Measurements from ENCODE around the gene SEPTIN8.

The SEPTIN8 gene

DNA sequence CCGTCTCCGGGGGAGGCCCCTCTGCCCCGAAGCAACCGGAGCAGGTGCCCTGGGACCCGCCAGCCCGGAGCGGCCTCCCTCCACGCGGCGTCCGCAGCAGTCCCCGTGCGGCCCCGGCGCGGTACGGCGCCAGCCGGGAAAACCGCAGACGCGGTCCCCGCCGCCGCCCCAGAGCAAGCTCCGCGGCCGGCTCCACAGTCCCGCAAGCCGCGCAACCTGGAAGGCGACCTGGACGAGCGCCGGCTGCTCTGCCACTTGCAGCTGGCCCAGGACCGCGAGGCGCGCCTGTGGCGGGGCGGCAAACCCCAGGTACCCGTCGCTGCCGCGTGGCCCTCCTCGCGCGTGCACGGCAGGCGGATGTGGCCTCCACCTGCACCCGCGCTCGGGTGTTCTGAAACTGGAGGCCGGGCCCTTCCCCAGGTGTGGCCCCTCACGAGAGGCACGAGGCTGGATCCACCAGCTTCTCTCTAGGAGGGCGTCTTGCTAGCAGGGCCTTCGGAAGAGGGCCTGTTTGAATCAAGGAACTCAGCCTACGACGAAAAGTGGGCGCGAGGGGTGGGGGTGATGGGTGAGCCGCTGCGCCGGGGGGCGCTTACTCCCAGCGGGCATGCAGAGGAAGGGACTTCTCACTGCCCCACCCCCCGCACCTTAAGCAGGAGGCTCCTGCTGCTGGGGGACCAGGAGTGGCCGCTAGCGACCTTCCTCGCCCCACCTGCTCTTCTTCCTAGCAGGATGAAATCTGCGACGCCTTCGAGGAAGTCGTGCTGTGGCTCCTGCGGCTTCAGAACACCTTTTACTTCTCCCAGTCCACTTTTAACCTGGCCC lies 29.2 kb downstream of the SEPTIN8 start:
- DNase-seq: peak; percentile 50 to 64

GRCh38 chr5:132746954-132747615 lies 30.0 kb downstream of the SEPTIN8 start, which contains the start of gene CCNI2:
CCNI2 (plus strand) TSS chr5:132747426; CDS start chr5:132747496, 70 bp downstream.
- DNase-seq: peak; percentile 63 to 73

GRCh38 chr5:132746592-132746953 lies 30.5 kb downstream of the SEPTIN8 start:
- no peak for DNase-seq

DNA sequence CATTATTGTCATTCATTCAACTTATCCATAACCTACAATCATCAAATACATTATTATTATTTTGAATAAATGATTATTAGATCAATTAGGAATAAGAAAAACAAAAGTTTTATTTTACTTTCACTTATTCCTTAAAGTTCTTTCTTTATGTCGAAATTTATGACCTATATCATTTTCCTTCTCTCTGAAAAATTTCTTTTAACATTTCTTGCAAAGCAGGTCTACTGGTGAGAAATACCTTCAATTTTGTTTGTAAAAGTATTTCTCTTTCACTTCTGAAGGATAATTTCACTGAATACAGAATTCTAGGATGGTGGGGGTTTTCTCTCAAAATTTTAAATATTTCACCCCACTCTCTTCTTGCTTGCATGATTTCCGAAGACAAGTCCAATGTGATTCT lies 32.4 kb downstream of the SEPTIN8 start:
- no peak for DNase-seq

DNA sequence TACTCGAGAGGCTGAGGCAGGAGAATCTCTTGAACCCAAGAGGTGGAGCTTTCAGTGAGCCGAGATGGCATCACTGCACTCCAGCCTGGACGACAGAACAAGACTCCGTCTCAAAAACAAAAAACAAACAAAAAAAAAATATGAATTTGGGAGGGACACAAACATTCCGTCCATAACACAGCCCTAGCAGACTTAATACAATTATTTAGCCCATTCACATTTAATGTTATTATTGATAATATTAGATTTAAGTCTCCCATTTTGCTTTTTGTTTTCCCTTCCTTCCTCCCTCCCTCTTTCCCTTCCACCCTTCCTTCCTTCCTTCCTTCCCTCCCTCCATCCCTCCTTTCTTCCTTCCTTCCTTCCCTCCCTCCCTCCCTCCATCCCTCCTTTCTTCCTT lies 34.4 kb downstream of the SEPTIN8 start:
- DNase-seq: no peak

DNA sequence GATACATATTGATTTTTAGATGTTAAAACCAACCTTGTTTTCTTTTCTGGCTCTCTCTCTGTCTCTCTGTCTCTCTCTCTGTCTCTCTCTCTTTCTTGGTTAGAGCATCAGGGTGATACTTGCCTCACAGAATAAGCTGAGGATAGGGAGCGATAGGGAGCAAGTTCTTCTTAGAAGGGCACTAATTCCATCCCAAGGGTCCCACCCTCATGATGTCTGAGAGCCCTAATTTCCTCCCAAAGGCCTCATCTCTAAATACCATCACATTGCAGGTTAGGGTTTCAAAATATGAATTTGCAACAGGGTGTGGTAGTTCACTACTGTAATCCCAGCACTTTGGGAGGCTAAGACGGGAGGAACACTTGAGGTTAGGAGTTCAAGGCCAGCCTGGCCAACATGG lies 34.9 kb downstream of the SEPTIN8 start:
- no peak for DNase-seq

DNA sequence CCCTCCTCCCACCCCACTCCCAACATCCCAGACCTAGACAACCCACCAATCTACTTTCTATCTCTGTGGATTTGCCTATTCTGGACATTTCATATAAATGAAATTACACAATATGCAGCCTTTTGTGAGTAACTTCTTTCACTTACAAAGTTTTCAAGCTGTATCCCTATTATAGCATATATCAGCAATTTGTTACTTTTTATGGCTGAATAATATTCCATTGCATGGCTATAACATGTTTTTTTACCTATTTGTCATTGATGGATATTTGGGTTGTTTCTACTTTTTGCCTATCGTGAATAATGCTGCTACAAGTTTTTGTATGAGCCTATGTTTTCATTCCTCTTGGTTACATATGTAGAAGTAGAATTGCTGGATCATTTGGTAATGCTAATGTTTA lies 37.8 kb downstream of the SEPTIN8 start:
- DNase-seq: no peak

DNA sequence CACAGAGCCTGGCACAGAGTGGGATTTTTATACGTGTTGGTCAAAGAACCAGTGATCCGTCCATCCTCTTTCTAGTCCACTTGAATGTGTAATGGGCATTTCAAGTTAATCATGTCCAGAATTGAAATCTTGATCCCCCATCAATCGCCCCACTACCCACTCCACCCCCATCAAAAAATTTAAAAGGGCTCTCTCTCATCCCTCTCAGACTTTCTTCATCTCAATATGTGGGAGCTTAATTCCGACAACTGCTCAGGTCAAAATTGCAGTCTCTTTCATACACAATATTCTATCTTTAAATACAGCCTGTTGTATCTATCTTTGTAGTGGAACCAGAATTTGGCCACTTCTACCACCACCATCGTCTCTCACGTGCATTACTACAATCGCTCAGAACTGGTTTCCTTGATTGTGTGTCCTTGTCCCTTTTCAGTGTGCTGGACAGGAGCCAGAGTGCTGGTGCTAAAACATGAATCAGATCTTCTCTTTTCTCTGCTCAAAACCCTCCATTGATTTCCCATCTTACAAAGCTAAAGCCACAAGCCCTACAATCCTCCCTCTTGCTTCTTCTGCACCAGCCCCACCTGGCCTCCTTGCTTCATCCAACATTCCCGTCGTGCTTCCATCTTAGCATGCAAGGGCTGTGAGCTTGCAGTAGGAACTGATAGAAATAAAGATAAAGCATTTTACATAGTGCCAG lies 38.9 kb downstream of the SEPTIN8 start:
- DNase-seq: no peak

DNA sequence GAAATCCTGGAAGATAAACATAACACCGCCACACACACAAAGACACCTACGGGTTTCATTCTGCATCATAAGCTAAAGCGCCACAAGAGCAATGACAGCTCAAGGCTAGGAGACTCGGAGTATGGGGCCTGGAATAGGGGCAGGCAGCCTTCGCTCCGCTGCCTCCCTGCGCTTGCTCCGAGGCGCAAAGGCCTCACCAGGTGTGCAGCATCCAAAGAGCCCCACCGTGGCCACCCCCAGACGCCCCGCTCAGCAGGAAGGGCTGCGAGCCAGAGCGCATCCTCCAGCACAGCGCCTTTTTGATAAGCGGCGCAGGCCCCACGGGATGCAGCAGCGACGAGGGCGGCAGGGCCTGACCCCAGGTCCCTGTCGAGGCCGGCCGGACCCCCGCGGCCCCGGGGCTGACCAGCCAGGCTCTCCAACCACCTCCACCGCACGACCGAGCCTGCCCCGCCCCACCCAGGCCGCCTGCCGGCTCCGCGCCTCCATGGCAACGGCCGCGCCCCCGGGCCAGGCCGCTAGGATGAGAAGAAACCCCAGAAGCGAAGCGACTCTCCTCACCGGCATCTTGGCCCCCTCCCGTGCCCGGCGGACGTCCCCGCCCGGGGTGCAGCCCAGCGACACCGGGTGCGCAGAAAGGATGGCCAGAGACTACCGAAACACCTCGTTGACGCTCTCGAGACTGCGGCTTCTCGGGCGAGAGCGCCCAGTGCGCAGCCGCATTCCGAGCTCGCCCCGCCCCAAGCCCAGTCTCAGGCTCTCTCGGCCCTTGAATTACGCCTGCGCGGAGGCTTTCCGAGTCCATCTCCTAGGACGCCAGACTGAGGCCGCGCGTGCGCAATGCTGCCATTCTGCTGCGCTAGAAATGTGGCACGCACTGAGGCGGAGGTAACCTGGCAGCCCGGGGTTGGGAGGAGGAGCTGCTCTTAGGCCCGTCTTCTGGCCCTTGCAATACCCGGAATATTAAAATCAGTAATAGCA lies 39.9 kb downstream of the SEPTIN8 start, which contains the start of gene KIF3A:
Gene KIF3A (minus strand): TSS at position 694 of the 981 bp plus-strand sequence. CDS start 127 bp downstream, at position 567.
- peak; percentile 99 for DNase-seq

- DNase-seq: no peak
Observed at GRCh38 chr5:132734687-132735086, 42.4 kb downstream of the SEPTIN8 start.

DNA sequence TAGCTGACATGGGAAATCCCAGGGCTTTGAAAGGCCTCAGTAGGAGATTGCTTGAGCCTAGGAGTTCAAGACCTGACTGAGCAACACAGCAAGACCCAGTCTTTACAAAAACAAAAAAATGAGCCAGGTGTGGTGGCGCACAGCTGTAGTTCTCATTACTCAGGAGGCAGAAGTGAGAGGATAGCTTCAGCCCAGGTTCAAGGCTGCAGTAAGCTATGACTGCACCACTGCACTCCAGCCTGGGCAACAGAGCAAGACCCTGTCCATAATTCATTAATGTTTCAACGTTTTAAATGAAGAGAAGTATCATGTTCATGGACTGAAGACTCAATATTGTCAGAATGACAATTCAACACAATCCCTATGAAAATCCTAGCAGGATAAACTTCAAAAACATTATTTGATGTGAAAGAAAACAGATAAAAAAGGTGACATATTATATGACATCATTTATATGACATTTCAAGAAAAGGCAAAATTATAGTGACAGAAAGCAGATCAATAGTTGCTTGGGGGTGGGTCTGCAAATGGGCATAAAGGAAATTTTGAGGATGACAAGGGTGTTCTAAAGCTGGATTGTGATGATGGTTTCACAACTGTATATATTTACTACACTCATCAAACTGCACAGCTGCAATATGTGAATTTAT lies 43.4 kb downstream of the SEPTIN8 start:
- DNase-seq: no peak

- no peak for DNase-seq
Observed at GRCh38 chr5:132729896-132730295, 47.1 kb downstream of the SEPTIN8 start.

- DNase-seq: no peak
Observed at GRCh38 chr5:132725745-132726144, 51.3 kb downstream of the SEPTIN8 start.

DNA sequence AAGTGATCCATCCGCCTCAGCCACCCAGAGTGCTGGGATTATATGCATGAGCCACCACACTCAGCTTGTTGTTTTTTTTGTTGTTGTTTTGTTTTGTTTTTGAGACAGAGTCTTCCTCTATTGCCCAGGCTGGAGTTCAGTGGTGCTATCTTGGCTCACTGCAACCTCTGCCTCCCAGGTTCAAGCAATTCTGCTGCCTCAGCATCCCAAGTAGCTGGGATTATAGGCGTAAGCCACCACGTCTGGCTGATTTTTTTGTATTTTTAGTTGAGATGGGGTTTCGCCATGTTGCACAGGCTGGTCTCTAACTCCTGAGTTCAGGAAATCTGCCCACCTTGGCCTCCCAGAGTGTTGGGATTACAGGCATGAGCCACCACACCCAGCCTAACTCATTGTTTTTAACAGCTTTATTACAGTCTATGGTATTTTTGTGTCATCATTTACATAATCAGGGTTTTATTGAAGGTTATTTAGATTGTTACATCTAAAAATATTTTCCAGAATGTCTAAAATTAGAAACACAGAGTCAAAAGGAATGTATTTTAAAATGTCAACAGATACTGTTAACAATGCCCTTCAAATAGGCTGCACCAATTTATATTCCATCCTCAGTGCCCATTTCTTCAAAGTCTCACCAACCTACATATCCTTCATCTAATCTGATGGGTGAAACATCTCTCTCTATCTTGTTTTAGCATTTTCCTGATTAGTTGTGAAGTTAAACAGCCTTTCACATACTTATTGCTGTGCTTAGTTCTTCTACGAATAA lies 58.3 kb downstream of the SEPTIN8 start:
- DNase-seq: no peak

DNA sequence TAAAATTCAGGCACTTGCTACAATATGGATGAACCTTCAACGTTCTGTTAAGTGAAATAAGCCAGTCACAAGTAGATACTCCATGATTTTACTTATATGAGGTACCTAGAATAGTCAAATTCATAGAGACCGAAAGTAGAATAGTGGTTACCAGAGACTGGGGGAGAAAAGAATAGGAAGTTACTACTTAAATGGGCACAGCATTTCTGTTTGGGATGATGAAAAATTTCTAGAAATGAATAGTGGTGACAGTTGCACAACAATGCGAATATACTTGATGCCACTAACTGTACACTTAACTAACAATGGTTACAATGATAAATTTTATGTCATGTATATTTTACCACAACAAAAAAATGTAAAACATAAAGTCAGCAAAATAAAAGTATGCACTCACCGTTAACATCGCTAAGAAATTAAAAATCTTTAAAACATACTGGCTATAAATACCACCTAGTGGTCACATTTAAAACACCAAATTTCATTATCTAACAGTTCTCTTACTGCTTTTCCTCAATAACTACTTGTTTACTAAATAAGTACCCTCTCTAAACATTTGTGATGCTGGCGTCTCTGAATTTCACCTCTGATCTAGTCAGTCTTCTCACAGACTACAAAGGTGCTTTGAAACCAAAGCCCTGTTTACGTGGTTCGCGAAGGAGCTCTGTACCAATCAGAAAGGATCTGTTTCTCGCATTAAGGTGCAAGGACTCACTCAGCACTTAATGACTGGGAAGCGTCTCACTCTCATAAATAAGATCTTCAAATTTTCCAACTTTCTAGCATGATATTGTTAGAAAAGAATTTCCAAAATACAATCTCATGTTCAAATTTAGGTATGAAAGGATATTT lies 62.4 kb downstream of the SEPTIN8 start:
- no peak for DNase-seq

DNA sequence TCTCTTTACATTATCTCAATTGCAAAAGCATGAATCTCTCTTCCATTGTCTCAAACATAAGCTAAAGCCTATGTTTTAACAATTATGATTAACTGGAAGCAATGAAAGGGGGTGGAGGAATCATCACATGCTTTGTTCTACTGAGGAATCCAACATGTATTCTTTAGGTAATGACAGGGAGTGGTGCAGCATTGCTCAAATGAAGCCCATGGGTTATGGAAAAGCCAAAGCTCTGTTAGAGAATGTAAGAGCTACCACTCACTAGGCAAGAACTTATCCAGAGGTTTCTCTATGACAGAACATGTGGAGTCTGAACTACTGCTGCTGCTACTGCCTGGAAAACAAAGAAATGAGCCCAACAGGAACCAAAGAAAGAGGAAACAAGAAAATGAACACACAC lies 68.4 kb downstream of the SEPTIN8 start:
- no peak for DNase-seq

DNA sequence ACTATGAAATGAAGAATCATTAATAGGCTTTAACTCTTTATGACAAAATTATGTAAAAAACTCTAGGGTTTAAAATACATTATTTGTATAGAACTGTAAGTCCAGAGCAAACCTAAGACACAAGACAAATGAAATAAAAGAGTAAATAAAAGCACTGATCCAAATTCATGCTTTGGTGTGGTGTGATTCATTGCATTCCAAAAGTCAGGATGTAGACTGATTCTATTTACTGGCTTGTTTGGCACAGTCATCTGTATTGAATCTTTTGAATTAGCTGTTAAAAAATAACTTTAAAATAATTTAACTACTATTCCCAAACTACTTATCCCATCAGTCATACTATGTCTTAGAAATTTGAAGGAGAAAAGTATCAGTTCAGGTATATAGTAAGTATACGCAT lies 72.2 kb downstream of the SEPTIN8 start:
- no peak for DNase-seq

Measured in activated T-cell treated with anti-CD3 and anti-CD28 coated beads, Interleukin-2, amount 50 U/mL, for 48 hours (primary cell).